Activated CD8-positive, alpha-beta memory T cell treated with anti-CD3 and anti-CD28 coated beads, Interleukin-2, amount 10 ng/mL, durations not matched to agents 7 days and 5 days (primary cell): ENCODE results near the gene PDE11A. TPM values are rescaled to one million over a fixed set of nuclear protein-coding genes. Genes with fewer than 3 reads are reported as not detected.

Experiments used
- ATAC-seq: fragments of 150-1000 bp; cut with Tn5 transposase; one replicate; pipeline ENCODE4 v1.10.0; 2021; ENCODE audit warnings: moderate library complexity
- CTCF ChIA-PET: fragments of 350-600 bp; sonication (Branson Sonifier 250); formaldehyde crosslinking; loops from one replicate; lab custom pipeline; 2021; ENCODE audit warnings: antibody characterized with exemption; lab: Charles Lee
- DNase-seq: peaks from one replicate; pipeline ENCODE4 v3.0.0-alpha.2; 2020
- H3K27ac Mint-ChIP-seq: one replicate; pipeline ENCODE4 v1.8.0; 2021; ENCODE audit warnings: mild to moderate bottlenecking, mixed read lengths
- H3K27me3 Mint-ChIP-seq: one replicate; pipeline ENCODE4 v1.8.0; 2021; ENCODE audit warnings: mixed read lengths
- H3K36me3 Mint-ChIP-seq: one replicate; pipeline ENCODE4 v1.8.0; 2021; ENCODE audit warnings: mild to moderate bottlenecking, mixed read lengths
- H3K4me1 Mint-ChIP-seq: one replicate; pipeline ENCODE4 v1.8.0; 2021; ENCODE audit warnings: mixed read lengths
- H3K4me3 Mint-ChIP-seq: one replicate; pipeline ENCODE4 v1.8.0; 2021; ENCODE audit warnings: mild to moderate bottlenecking, moderate library complexity, mixed read lengths
- H3K9me3 Mint-ChIP-seq: one replicate; pipeline ENCODE4 v1.8.0; 2022; ENCODE audit warnings: low read depth, mixed read lengths
- total RNA-seq, 2 experiments: library from RNA; stranded (reverse); gene quantifications; one replicate each; pipeline ENCODE4 v1.2.3, GENCODE V29; 2021

Gene PDE11A
- total RNA-seq, 2 experiments from 2014 or later = not detected

- no peak overlapping the region for H3K27ac Mint-ChIP-seq
- peaks cover 33% of the 10 kb centered on the region for H3K27me3 Mint-ChIP-seq
- no peak overlapping the region for H3K4me3 Mint-ChIP-seq
- H3K4me1 Mint-ChIP-seq = no peaks in the 10 kb centered on the region
- DNase-seq = no peak
- CTCF ChIA-PET = no interaction called here
- H3K36me3 Mint-ChIP-seq = no peaks in the 10 kb centered on the region
- no peak for ATAC-seq
- no peaks in the 10 kb centered on the region for H3K9me3 Mint-ChIP-seq
Observed at GRCh38 chr2:177891533-177891932, 181.0 kb downstream of the PDE11A start.

GRCh38 chr2:177889818-177890460 is 182.6 kb downstream of the PDE11A start:
- H3K4me1 Mint-ChIP-seq = no peaks in the 10 kb centered on the region

GRCh38 chr2:177888581-177888980 is 184.0 kb downstream of the PDE11A start:
- ATAC-seq = no peak
- peaks cover 27% of the 10 kb centered on the region for H3K27me3 Mint-ChIP-seq
- CTCF ChIA-PET = no interaction called here
- DNase-seq = no peak
- H3K27ac Mint-ChIP-seq = no peak overlapping the region
- H3K4me1 Mint-ChIP-seq = no peaks in the 10 kb centered on the region
- H3K9me3 Mint-ChIP-seq = no peaks in the 10 kb centered on the region
- H3K4me3 Mint-ChIP-seq = no peak overlapping the region
- H3K36me3 Mint-ChIP-seq = no peaks in the 10 kb centered on the region

More at GRCh38 chr2:177889818-177890460, 182.6 kb downstream of the PDE11A start:
- Mint-ChIP-seq H3K27me3 (peaks cover 34% of the 10 kb centered on the region), H3K36me3 (no peaks in the 10 kb centered on the region), H3K4me3 (no peak overlapping the region), H3K27ac (no peak overlapping the region), H3K9me3 (no peaks in the 10 kb centered on the region)
- ATAC-seq = no peak
- CTCF ChIA-PET = interaction anchor here (0.9 kb wide), 1 partner anchor 17 kb away, joined by 3 read pairs; no protein-coding TSS in a partner anchor
- DNase-seq = no peak

- DNase-seq (no peak), ATAC-seq (no peak)
- H3K27me3 Mint-ChIP-seq = peaks cover 29% of the 10 kb centered on the region
- CTCF ChIA-PET = no interaction called here
- H3K4me3 Mint-ChIP-seq = no peak overlapping the region
- H3K27ac Mint-ChIP-seq = no peak overlapping the region
- no peaks in the 10 kb centered on the region for H3K9me3 Mint-ChIP-seq
- H3K36me3 Mint-ChIP-seq = no peaks in the 10 kb centered on the region
- no peaks in the 10 kb centered on the region for H3K4me1 Mint-ChIP-seq
Observed at GRCh38 chr2:177887722-177888121, 184.9 kb downstream of the PDE11A start.

GRCh38 chr2:177886824-177887223 is 185.8 kb downstream of the PDE11A start:
- Mint-ChIP-seq H3K36me3 (no peaks in the 10 kb centered on the region), H3K4me1 (no peaks in the 10 kb centered on the region), H3K9me3 (no peaks in the 10 kb centered on the region), H3K27ac (no peak overlapping the region), H3K27me3 (peaks cover 29% of the 10 kb centered on the region), H3K4me3 (no peak overlapping the region)
- CTCF ChIA-PET = no interaction called here
- DNase-seq (no peak), ATAC-seq (no peak)

- no peaks in the 10 kb centered on the region for H3K36me3 Mint-ChIP-seq
- H3K4me3 Mint-ChIP-seq = no peak overlapping the region
- CTCF ChIA-PET = no interaction called here
- H3K27me3 Mint-ChIP-seq = peaks cover 24% of the 10 kb centered on the region
- ATAC-seq (no peak), DNase-seq (no peak)
- no peaks in the 10 kb centered on the region for H3K4me1 Mint-ChIP-seq
- no peak overlapping the region for H3K27ac Mint-ChIP-seq
- H3K9me3 Mint-ChIP-seq = no peaks in the 10 kb centered on the region
Observed at GRCh38 chr2:177885828-177886466, 186.6 kb downstream of the PDE11A start.

- no peak overlapping the region for H3K27ac Mint-ChIP-seq
- H3K4me1 Mint-ChIP-seq = no peaks in the 10 kb centered on the region
- CTCF ChIA-PET = no interaction called here
- peaks cover 12% of the 10 kb centered on the region for H3K27me3 Mint-ChIP-seq
- no peak overlapping the region for H3K4me3 Mint-ChIP-seq
- ATAC-seq (no peak), DNase-seq (no peak)
- no peaks in the 10 kb centered on the region for H3K36me3 Mint-ChIP-seq
- H3K9me3 Mint-ChIP-seq = no peaks in the 10 kb centered on the region
Observed at GRCh38 chr2:177883177-177883576, 189.4 kb downstream of the PDE11A start.

- Mint-ChIP-seq H3K27me3 (peaks cover 8% of the 10 kb centered on the region), H3K4me1 (no peaks in the 10 kb centered on the region), H3K4me3 (no peak overlapping the region), H3K36me3 (no peaks in the 10 kb centered on the region), H3K27ac (no peak overlapping the region), H3K9me3 (no peaks in the 10 kb centered on the region)
- CTCF ChIA-PET = no interaction called here
- no peak for DNase-seq
- no peak for ATAC-seq
Observed at GRCh38 chr2:177882501-177882900, 190.1 kb downstream of the PDE11A start.

- Mint-ChIP-seq H3K36me3 (no peaks in the 10 kb centered on the region), H3K9me3 (no peaks in the 10 kb centered on the region), H3K27me3 (peaks cover 5% of the 10 kb centered on the region), H3K4me3 (no peak overlapping the region), H3K27ac (no peak overlapping the region), H3K4me1 (no peaks in the 10 kb centered on the region)
- ATAC-seq (no peak), DNase-seq (no peak)
- CTCF ChIA-PET = no interaction called here
Observed at GRCh38 chr2:177881921-177882320, 190.7 kb downstream of the PDE11A start.

- H3K27me3 Mint-ChIP-seq = peaks cover 4% of the 10 kb centered on the region
- no peak overlapping the region for H3K4me3 Mint-ChIP-seq
- CTCF ChIA-PET = no interaction called here
- H3K9me3 Mint-ChIP-seq = no peaks in the 10 kb centered on the region
- no peak for ATAC-seq
- no peaks in the 10 kb centered on the region for H3K4me1 Mint-ChIP-seq
- no peak for DNase-seq
- H3K36me3 Mint-ChIP-seq = no peaks in the 10 kb centered on the region
- no peak overlapping the region for H3K27ac Mint-ChIP-seq
Observed at GRCh38 chr2:177881008-177881747, 191.4 kb downstream of the PDE11A start.

GRCh38 chr2:177880285-177880684 is 192.3 kb downstream of the PDE11A start:
- H3K4me1 Mint-ChIP-seq = no peaks in the 10 kb centered on the region
- DNase-seq (no peak), ATAC-seq (no peak)
- H3K27me3 Mint-ChIP-seq = peaks cover 4% of the 10 kb centered on the region
- no peaks in the 10 kb centered on the region for H3K36me3 Mint-ChIP-seq
- CTCF ChIA-PET = no interaction called here
- no peak overlapping the region for H3K27ac Mint-ChIP-seq
- no peak overlapping the region for H3K4me3 Mint-ChIP-seq
- H3K9me3 Mint-ChIP-seq = no peaks in the 10 kb centered on the region

- ATAC-seq (no peak), DNase-seq (no peak)
- H3K4me3 Mint-ChIP-seq = no peak overlapping the region
- H3K9me3 Mint-ChIP-seq = no peaks in the 10 kb centered on the region
- no peak overlapping the region for H3K27ac Mint-ChIP-seq
- peaks cover 2% of the 10 kb centered on the region for H3K27me3 Mint-ChIP-seq
- CTCF ChIA-PET = no interaction called here
- H3K36me3 Mint-ChIP-seq = no peaks in the 10 kb centered on the region
- H3K4me1 Mint-ChIP-seq = no peaks in the 10 kb centered on the region
Observed at GRCh38 chr2:177876950-177877349, 195.6 kb downstream of the PDE11A start.

GRCh38 chr2:177874686-177875085 is 197.9 kb downstream of the PDE11A start:
- Mint-ChIP-seq H3K36me3 (no peaks in the 10 kb centered on the region), H3K4me3 (no peak overlapping the region), H3K27me3 (peaks cover 2% of the 10 kb centered on the region), H3K27ac (no peak overlapping the region), H3K9me3 (no peaks in the 10 kb centered on the region), H3K4me1 (no peaks in the 10 kb centered on the region)
- no peak for DNase-seq
- CTCF ChIA-PET = no interaction called here
- ATAC-seq = no peak

GRCh38 chr2:177873915-177874314 is 198.7 kb downstream of the PDE11A start:
- no peaks in the 10 kb centered on the region for H3K9me3 Mint-ChIP-seq
- CTCF ChIA-PET = no interaction called here

More at GRCh38 chr2:177873915-177874314, 198.7 kb downstream of the PDE11A start:
- Mint-ChIP-seq H3K27ac (no peak overlapping the region), H3K4me1 (no peaks in the 10 kb centered on the region), H3K27me3 (peaks cover 2% of the 10 kb centered on the region), H3K36me3 (no peaks in the 10 kb centered on the region), H3K4me3 (no peak overlapping the region)
- DNase-seq (no peak), ATAC-seq (no peak)
